Stimulated activated CD8-positive, alpha-beta memory T cell treated with anti-CD3 and anti-CD28 coated beads, Interleukin-7, amount 100 ng/mL, for 4 hours (primary cell): Measurements from ENCODE around the gene SRRD.

ENCODE experiments used
- DNase-seq, 2 donors: peaks; one replicate each; pipeline ENCODE4 v3.0.0-alpha.2; 2020; ENCODE audit warnings: low read depth in 2 of 2

SRRD gene

DNA sequence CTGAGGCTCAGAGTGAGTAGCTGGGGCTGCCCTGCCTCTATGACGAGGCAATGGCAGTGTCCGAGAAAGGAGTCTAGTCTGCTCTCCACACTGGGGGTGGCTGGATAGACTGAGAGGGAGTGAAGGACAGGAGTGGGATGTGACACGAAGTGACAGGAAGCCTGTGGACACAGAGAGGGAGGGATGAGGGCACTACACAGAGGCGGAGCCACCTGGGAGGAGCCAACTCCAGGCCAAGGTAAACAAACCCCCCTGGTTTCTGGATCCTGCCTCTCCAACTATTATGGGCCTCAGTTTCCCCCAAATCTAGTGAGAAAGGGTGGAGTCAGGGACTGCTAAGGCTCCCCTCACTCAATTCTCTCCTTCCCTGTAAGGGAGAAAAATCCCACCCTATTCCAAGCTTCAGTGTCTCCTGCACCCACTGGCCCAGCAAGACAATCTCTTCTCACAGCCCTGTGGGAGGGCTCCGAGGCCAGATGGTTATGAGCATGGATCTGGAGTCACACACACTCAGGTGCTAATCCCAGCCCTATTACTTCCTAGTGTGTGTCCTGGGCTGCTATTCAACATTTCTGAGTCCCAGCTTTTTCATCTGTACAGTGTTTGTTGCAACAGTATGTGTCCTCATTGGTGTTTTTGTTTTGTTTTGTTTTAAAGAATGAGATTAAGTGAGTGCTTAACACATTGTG, 29.7 kb upstream of the SRRD start:
- no peak for DNase-seq

DNA sequence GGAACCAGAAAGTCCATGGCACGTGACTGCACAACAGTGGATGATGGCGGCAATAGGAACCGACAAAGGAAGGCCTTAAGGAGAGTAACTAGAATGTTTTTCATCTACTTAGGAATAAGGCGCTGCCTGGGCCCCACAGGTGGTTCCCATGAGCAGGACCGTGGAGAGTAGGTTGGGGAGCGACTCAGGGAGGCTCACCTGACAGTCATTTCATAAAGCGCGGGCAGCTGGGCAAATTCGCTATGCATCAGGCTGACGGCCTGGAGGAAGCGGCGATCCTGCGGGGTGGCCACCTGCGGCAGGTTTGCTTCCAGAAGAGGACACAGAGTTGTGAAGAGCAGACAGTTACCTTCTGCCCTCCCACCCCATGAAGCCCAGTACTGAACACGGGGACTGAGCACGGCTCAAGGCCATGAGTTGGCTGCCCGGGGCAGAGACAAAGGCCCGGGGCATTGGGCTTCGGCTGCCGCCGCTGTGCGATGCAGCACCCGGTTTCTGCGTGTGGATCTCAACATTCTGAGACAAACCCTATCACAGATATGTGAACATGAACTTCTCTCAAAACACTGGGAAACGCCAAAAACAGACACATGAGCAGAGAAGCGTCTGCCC, 25.9 kb upstream of the SRRD start:
- DNase-seq: no peak

DNA sequence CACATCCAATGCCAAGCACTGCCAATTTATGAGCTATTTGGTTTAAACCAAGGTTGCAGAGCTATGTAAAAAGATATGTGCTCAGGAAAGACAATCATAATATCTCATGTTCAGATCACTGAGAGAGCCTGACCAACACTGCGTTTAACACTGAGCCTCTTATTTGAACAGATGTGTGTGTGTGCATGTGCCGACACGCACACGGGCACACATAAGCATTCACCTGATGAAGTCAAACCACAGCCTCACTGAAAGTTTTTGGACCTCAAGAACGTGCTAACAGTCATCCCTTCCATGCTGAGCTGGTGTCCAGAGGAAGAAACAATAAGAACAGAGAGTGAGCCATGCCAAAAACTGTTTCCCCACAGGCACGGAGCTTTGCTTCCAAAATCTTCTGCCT, 23.5 kb upstream of the SRRD start:
- DNase-seq: no peak

DNA sequence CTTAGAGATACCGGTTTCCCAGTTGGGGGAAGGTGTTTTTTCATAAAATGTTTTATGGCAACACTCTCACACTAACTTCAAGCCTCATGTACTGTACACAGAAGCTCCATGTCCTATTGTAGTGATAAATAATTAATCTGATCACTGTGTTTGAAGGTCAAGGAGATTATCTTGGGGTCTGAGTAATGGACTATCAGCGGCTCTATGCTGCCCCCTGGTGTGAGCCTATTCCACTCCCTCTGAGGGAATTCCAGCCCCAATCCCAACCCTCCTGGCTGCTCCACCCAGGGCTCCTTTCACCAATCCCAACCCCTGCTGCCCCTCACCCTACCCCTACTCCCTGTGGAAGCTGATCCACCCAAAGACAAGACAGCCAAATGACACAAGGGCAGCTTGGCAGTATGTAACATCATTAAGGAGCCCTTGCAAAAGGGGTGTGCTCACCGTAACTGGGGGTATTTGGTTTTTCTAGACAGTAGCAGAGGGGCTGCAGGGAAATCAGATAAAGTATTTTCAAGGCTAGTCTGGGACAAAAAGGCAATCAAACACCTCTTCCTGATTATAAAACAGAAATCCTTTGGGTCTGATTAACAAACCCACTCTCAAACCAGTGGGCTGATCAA, 22.4 kb upstream of the SRRD start:
- DNase-seq: no peak

DNA sequence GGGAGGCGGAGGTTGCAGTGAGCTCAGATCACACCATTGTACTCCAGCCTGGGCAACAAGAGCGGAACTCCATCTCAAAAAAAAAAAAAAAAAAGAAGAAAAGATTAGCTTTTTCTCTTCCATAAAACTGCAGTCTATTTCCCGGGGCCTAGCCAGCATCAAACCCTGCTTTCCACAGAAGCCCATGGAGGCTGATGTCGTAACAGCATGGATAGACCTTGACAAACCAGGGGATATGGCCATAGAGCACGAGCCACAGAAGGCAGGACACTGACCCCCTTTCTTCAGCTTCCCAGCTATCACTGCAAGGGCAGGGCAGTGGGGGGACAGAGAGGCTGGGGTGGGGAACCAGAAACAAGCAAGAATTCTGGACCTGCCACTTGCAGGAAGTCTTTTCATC, 21.6 kb upstream of the SRRD start:
- DNase-seq: no peak

- DNase-seq: no peak
These were observed 21.0 kb upstream of the SRRD start for GRCh38 chr22:26462641-26463040.

GRCh38 chr22:26463101-26463661, 20.5 kb upstream of the SRRD start:
- DNase-seq: no peak

DNA sequence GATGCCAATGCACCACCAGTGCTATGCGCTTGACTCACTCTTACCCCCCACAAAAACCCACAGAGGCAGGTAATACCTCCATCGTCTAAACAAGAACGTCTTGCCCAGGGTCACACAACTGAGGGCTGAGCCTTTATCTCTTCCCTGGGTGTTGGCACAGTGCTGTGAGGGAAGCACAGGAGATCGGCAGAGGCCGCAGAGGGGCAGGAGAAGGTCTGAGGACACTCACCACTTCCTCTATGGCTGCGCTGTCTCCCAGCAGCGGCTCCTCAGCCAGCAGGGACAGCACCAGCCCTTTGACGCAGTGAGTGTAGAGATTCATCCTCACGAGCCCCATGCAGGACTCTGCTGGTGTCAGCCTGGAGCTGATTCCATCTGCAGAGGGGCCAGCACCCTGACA, 20.0 kb upstream of the SRRD start:
- no peak for DNase-seq

DNA sequence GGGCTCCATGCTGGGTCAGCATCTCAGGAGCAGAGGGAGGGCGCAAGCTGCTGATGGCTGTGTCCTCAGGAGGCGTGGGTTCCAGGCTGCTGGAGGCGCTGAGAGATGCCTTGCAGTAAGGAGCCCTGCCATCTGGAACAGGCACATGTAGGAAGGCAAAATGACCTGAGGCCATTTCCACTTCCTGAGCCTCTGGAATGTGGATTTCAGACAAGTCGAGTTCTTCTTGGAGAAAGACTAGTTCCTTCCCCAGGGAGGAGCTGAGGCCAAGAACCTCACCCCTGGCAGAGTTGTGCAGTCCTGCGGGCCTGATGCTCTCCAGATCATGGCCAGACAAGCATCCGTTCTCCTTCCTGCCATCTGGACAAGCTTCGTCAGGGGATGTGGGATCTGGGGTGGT, 19.4 kb upstream of the SRRD start:
- DNase-seq: no peak

DNA sequence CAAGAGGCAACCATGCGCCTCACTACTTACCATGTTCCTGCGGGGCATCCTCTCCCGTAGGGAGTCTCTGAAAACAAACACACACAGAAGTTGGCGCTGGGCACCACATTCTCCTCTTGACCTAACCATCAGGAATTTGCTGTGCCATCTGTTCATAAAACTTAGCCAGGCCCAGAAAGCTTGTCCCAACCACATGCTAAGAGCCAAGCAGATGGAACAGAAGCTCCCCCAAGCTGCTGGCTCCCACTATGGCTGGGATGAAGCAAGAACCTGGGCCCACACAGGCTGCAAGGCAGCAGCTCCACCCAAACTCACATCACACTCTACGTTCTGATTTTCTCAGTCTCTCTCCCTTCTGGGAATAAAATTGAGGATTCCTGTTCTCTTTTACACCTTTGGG, 17.5 kb upstream of the SRRD start:
- DNase-seq: no peak

DNA sequence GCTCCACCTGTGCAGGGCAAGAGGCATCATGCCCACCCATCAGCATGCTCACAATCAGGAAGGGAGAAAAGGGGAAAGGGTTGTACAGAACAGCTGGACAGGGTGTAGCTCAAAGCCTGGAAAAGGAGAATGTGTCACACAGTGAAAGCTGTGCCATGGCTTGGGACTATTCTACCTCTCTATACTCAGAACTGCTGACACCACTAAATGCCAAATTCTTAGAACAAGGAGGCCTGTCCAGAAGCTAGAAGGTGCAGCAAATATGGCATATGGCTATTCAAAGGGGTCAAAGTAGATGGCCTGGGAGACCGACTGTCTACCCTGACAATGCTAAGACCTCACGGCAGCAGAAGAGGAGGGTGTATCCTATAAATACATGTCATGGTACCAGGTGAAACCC, 12.9 kb upstream of the SRRD start:
- no peak for DNase-seq

- DNase-seq: no peak
These were observed 12.2 kb upstream of the SRRD start for GRCh38 chr22:26471522-26471921.

DNA sequence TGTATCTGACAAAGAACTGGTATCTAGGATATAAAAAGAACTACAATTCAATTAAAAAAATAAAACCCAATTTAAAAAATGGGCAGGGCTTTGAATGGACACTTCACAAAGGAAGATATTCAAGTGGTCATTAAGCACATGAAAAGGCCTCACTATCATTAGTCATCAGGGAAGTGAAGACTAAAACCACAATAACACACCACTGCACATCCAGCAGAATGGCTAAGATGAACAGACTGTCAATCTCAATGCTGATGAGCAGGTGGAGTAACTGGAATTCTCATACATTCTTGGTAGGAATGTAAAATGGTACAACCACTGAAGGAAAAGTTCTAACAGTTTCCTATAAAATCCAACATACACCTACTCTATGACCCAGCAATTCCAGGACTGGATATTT, 9.0 kb upstream of the SRRD start:
- no peak for DNase-seq

GRCh38 chr22:26476705-26477340, 6.9 kb upstream of the SRRD start:
- DNase-seq: no peak

GRCh38 chr22:26477341-26477731, 6.3 kb upstream of the SRRD start:
- DNase-seq: no peak

- DNase-seq: no peak
These were observed 4.5 kb upstream of the SRRD start for GRCh38 chr22:26479043-26479791.

DNA sequence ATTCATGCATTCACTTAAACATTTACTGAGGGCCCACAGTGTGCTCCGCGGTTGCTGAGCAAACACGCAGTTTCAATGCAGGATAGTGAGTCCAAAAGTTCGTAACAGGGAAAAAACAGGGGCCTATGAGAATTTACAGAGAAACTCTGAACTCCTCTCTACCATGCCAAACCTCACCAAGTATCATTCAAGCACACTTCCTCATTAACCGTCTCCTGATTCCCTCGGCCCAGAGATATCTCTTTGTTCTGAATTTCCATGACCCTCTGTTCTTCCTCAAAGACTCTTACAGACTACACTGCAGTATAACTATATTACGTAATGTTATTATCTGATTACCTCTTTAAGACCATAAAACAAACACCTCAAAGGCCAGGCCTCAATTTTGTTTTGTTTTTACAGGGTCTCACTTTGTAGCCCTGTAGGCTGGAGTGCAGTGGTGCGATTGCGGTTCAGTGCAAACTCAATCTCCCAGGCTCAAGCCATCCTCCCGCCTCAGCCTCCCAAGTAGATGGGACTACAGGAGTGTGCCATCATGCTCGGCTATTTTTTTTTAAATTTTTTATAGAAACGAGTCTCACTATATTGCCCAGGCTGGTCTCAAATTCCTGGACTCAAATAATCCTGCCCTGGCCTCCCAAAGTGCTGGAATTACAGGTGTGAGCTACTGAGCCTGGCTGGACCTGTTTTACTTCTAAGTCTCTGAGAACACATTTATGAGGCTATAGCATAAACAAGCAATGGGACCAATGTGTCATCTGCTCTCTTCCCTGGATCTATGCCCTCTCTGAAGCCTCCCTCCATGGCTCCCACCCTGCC, 3.7 kb upstream of the SRRD start:
- no peak for DNase-seq

DNA sequence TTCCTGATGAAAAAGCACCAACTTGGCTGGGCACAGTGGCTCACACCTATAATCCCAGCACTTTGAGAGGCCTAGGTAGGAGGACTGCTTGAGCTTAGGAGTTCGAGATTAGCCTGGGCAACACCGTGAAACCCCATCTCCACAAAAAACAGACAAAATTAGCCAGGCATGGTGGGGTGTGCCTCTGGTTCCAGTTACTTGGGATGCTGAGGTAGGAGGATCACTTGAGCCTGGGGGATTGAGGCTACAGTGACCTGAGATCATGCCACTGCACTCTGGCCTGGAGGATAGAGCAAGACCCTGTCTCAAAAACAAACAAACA, 3.1 kb upstream of the SRRD start:
- no peak for DNase-seq

DNA sequence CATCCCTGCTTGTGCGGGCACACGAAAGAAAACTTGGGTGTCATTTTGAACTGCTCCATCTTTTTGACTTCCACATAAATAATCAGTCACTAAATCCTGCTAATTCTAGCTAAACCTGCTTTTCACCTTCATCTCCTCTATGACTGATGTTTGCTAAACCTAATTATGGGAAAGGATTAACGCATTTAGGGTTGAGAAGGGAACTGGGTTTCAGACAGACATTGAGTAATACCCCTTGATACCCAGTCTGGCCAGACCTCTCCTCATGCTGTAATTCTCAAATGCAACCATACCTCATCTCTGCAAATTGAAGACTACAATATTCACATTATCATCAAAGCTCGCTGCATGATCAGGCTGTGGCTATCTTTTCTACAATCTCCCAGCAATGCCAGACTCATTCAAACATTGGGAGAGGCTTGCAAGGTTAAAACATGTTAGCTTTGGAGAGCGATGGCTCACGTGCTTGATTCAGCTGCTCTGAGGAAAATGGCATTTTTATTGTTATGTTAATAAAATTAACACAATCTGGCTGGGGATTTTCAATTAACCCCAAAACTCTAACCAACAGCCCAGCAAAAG, 2.5 kb upstream of the SRRD start:
- no peak for DNase-seq

GRCh38 chr22:26481694-26482093, 2.0 kb upstream of the SRRD start:
- DNase-seq: no peak

DNA sequence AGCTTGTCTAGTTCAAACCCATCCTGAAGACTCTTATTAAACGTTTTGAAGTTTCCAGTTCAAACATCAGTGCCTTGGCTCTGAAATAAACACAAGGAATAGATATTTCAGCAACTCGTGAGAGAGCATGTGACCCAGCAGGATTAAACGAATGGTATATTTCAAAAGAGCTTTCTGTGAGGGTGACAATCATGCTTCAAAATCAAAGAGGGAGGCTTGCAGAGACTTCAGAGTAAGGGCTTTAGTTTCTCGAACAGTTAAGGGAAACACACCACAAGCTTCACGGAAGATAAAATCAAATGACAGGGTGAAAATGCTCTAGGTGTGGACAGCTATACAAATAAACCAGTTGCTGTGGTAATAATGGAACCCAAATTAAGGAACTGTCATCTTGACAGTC, 1.5 kb upstream of the SRRD start:
- no peak for DNase-seq
